Cardiac muscle cell (in vitro differentiated cells and primary cell): ENCODE results near the gene LYRM4. TPM values are rescaled to one million over a fixed set of nuclear protein-coding genes. Genes with fewer than 3 reads are reported as not detected.

ENCODE experiments used
- DNase-seq, 2 donors: peaks; one replicate each; pipeline versions ENCODE4 v3.0.0 to v3.0.0-alpha.2; 2010 to 2017; ENCODE audit warnings: low read depth in 1 of 2, low spot score in 1 of 2
- H3K27ac ChIP-seq: fragments of 200-600 bp; sonication (generic); 2 replicates; pipeline ENCODE4 v1.5.1; 2016
- H3K27me3 ChIP-seq: fragments of 200-600 bp; sonication (generic); 2 replicates; pipeline ENCODE4 v1.6.0; 2016; ENCODE audit warnings: control low read depth
- H3K36me3 ChIP-seq: fragments of 200-600 bp; sonication (generic); 2 replicates; pipeline ENCODE4 v1.5.1; 2016; ENCODE audit warnings: control low read depth
- H3K4me1 ChIP-seq: fragments of 200-600 bp; sonication (generic); 2 replicates; pipeline ENCODE4 v1.8.1; 2017; ENCODE audit warnings: low read depth, mild to moderate bottlenecking, mixed run types
- H3K4me3 ChIP-seq: fragments of 200-600 bp; sonication (generic); 2 replicates; pipeline ENCODE4 v1.5.1; 2016; ENCODE audit warnings: mild to moderate bottlenecking
- H3K9me3 ChIP-seq: fragments of 200-600 bp; sonication (generic); 2 replicates; pipeline ENCODE4 v1.5.1; 2017; ENCODE audit warnings: low read depth, mild to moderate bottlenecking, control low read depth
- polyA plus RNA-seq: library from polyadenylated mRNA; unstranded; fragments of >200 nt; fragmentation: Nextera tagmentation; extraction: Ambion mirVana; gene quantifications from 2 replicates; pipeline ENCODE4 v1.2.1, GENCODE V29; 2016
- total RNA-seq: library from RNA; depleted of rRNA; stranded (reverse); fragments of >200 nt; gene quantifications from 2 replicates; pipeline ENCODE4 v1.2.3, GENCODE V29; 2016
- TF ChIP-seq, protein P1 (sequence below): IDR thresholded peaks from 2 replicates; pipeline ENCODE4 v1.5.1; 2012; ENCODE audit warnings: low read depth, mild to moderate bottlenecking, low read length

LYRM4 gene
- total and polyA plus RNA-seq, 2 experiments from 2014 or later, result 24.2 to 38.3 TPM

DNA sequence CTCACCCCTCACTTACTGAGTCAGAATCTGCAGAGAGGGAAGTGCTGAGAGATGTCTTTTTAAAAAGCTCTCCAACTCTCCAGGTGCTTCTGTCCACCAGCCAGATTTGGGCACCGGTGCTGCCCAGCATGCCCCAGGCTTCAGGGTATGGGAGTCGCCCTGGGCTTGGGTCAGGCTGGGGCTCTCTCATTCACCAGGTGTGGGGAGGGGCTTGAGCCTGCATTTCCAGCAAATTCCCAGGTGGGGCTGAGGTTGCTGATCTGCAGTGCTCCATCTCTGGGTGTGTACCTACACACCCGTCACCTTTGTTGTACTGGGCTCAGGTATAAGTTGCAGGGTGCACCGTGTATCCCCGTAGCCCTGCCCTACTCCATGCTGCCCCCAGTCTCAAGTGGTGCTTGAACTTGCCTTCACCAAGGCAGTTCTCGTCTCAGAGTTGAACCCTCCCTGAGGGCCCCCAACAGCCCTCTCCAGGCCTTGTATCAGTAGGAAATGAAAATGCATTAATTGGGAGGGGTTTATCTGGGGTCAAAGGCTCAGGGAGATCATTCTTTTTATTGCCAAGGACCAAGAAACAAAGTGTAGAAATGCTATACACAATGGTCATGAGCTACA lies 152.1 kb downstream of the LYRM4 start:
- peak overlapping the region; percentile 80 for H3K27ac ChIP-seq
- H3K36me3 ChIP-seq, result no peaks in the 10 kb centered on the region
- peaks cover 19% of the 10 kb centered on the region for H3K4me1 ChIP-seq
- no peaks in the 10 kb centered on the region for H3K27me3 ChIP-seq
- H3K9me3 ChIP-seq, result no peaks in the 10 kb centered on the region
- TF ChIP-seq, protein P1, sequence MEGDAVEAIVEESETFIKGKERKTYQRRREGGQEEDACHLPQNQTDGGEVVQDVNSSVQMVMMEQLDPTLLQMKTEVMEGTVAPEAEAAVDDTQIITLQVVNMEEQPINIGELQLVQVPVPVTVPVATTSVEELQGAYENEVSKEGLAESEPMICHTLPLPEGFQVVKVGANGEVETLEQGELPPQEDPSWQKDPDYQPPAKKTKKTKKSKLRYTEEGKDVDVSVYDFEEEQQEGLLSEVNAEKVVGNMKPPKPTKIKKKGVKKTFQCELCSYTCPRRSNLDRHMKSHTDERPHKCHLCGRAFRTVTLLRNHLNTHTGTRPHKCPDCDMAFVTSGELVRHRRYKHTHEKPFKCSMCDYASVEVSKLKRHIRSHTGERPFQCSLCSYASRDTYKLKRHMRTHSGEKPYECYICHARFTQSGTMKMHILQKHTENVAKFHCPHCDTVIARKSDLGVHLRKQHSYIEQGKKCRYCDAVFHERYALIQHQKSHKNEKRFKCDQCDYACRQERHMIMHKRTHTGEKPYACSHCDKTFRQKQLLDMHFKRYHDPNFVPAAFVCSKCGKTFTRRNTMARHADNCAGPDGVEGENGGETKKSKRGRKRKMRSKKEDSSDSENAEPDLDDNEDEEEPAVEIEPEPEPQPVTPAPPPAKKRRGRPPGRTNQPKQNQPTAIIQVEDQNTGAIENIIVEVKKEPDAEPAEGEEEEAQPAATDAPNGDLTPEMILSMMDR, result no peak
- DNase-seq, result no peak
- H3K4me3 ChIP-seq, result no peak overlapping the region

DNA sequence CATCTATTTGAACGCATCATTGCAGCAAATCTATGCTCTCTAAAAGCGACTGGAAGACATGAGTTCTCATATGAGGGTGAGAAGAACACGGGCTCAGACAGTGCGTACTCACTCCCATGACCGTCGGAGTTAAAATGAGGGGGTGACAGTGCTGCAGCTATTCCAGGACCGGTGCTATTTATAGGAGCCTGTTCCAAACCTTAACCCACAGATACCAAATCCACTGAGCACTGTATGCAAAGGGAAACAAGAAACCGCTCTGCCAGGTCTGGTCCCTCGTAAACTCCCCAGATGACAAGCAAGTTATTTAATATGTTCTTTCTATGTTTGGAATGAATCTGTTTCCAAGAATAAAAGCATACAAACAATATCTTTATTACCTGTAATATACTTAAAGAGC lies 152.7 kb downstream of the LYRM4 start:
- TF ChIP-seq, protein P1, result no peak
- Histone ChIP-seq H3K4me3 (no peak overlapping the region), H3K4me1 (peaks cover 23% of the 10 kb centered on the region), H3K36me3 (no peaks in the 10 kb centered on the region), H3K9me3 (no peaks in the 10 kb centered on the region), H3K27me3 (no peaks in the 10 kb centered on the region), H3K27ac (peak overlapping the region; percentile 80)
- peak in 1 of 2 donors; percentile 34 for DNase-seq

DNA sequence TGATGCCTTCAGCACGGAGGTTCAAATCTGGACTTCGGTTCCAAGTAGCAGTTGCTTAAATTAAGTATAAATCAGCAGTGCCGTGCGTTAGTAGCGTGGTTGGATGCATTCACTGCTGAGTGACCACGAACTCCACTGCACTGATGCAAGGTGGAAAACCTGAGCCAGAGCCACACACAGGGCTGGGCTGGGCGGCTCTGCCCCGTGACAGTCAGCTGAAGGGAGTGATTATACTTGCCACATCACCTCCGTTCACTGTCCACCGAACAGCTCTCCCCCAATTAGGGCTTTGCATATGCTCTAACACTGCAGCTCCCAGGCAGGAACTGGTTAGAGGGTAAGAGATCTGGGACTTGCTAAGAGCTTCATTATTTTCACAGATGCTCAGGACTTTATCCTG lies 153.4 kb downstream of the LYRM4 start:
- Histone ChIP-seq H3K27me3 (no peaks in the 10 kb centered on the region), H3K4me3 (no peak overlapping the region), H3K9me3 (no peaks in the 10 kb centered on the region), H3K4me1 (peaks cover 23% of the 10 kb centered on the region), H3K27ac (peak overlapping the region; percentile 80), H3K36me3 (no peaks in the 10 kb centered on the region)
- no peak for DNase-seq
- TF ChIP-seq, protein P1, result no peak

DNA sequence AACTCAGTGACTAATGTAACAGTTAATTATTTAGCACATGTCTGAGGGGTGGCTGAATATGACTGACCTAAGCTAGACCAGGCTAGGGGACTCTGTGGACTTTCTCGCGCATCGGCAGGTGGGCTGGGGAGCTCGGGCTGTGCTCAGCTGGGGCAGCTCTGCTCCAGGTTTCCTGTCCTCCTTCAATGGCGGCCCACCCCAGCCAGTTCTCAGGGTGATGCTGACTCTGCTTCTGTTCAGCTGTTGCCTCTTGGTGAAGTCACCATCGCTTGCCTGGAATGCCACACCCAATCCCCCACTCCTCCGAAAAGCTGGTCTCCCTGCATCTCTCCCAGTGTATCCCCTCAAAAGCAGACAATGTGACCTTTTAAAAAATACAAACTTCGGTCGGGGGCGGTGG lies 155.6 kb downstream of the LYRM4 start:
- no peak overlapping the region for H3K27ac ChIP-seq
- DNase-seq, result no peak
- no peak overlapping the region for H3K4me3 ChIP-seq
- peaks cover 23% of the 10 kb centered on the region for H3K4me1 ChIP-seq
- H3K36me3 ChIP-seq, result no peaks in the 10 kb centered on the region
- H3K9me3 ChIP-seq, result no peaks in the 10 kb centered on the region
- no peaks in the 10 kb centered on the region for H3K27me3 ChIP-seq
- TF ChIP-seq, protein P1, result no peak

DNA sequence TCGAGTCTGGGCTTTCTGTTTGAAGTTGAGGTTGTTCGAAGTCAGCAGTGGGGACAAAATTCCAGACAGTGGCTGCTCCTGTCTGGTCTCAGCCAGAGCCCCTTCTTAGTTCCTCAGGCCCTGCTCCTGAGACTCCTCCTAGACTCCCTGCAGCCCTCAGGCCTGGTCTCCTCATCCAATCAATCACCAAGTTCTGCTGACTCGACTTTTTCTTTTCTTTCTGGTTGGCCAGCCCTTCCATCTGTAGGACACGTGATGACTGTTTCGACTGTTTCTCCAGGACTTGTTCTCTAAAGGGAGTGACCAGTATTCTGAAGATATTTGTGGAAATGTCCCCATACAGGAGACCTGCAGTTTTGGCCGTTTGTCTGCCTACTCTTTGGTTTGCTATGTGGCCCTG lies 156.1 kb downstream of the LYRM4 start:
- no peak for DNase-seq
- H3K27ac ChIP-seq, result no peak overlapping the region
- H3K4me1 ChIP-seq, result peaks cover 23% of the 10 kb centered on the region
- no peaks in the 10 kb centered on the region for H3K9me3 ChIP-seq
- H3K27me3 ChIP-seq, result no peaks in the 10 kb centered on the region
- no peaks in the 10 kb centered on the region for H3K36me3 ChIP-seq
- no peak overlapping the region for H3K4me3 ChIP-seq
- TF ChIP-seq, protein P1, result no peak
